Uterus (tissue), 2 donors: ENCODE results near the gene ITGB1BP2.

Experiments used
- POLR2A ChIP-seq, 2 donors: fragments of 450-650 bp; IDR thresholded peaks; one replicate each; pipeline ENCODE4 v1.6.1; 2016; ENCODE audit warnings: antibody characterized with exemption in 2 of 2, mild to moderate bottlenecking in 1 of 2, moderate library complexity in 1 of 2
- TF ChIP-seq, protein P1 (sequence below), 4 experiments: fragments of 200-600 bp in 2 of 4; fragments of 450-650 bp in 2 of 4; sonication (generic) in 2 of 4; IDR thresholded peaks; one replicate each; pipeline ENCODE4 v1.5.1; 2016 to 2019; ENCODE audit warnings: antibody characterized with exemption in 4 of 4, mild to moderate bottlenecking in 2 of 4, moderate library complexity in 1 of 4

DNA sequence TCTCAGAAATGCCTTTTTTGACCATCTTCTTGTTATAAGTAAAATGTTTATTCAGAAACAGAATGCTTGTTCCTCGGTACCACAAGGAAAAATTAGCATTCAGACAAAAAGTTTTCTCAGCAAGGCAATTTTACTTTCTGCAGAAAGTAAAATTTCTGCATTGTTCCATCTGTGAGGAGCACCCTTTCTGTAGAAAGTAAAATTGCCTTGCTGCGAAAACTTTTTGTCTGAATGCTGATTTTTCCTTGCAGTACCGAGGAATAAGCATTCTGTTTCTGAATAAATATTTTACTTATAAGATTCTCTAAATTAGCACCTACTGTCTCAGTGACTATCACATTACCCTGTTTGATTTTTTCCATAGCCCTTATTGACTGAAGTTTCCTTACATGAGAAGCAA is 24.8 kb downstream of the ITGB1BP2 start:
- TF ChIP-seq, protein P1, sequence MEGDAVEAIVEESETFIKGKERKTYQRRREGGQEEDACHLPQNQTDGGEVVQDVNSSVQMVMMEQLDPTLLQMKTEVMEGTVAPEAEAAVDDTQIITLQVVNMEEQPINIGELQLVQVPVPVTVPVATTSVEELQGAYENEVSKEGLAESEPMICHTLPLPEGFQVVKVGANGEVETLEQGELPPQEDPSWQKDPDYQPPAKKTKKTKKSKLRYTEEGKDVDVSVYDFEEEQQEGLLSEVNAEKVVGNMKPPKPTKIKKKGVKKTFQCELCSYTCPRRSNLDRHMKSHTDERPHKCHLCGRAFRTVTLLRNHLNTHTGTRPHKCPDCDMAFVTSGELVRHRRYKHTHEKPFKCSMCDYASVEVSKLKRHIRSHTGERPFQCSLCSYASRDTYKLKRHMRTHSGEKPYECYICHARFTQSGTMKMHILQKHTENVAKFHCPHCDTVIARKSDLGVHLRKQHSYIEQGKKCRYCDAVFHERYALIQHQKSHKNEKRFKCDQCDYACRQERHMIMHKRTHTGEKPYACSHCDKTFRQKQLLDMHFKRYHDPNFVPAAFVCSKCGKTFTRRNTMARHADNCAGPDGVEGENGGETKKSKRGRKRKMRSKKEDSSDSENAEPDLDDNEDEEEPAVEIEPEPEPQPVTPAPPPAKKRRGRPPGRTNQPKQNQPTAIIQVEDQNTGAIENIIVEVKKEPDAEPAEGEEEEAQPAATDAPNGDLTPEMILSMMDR (IDR thresholded peaks at IDR 0.05), result no peak
- no peak for TF ChIP-seq POLR2A (IDR thresholded peaks at IDR 0.05)
